Lower leg skin (tissue), 4 donors: ENCODE data around the gene EXOC8. TPM values are rescaled to one million over a fixed set of nuclear protein-coding genes. Genes with fewer than 3 reads are reported as not detected.
A peak's percentile ranks its signal among the peaks of the same experiment; 100 is the strongest.

Experiments
- DNase-seq, 2 donors: peaks; one replicate each; pipeline ENCODE4 v3.0.0-alpha.2; 2019; ENCODE audit warnings: low spot score in 2 of 2
- H3K4me3 ChIP-seq: fragments of 200-600 bp; sonication (generic); 2 replicates; pipeline ENCODE4 v1.5.1; 2017; ENCODE audit warnings: mild to moderate bottlenecking, low read depth; ENCODE audit not compliant: poor library complexity, severe bottlenecking
- CTCF ChIP-seq, 3 donors: fragments of 450-650 bp; IDR thresholded peaks; one replicate each; pipeline ENCODE4 v1.5.1; 2016; ENCODE audit warnings: antibody characterized with exemption in 3 of 3, mild to moderate bottlenecking in 3 of 3, moderate library complexity in 2 of 3
- POLR2A ChIP-seq, 2 donors: fragments of 450-650 bp; IDR thresholded peaks; one replicate each; pipeline ENCODE4 v1.6.1; 2016 to 2017; ENCODE audit warnings: antibody characterized with exemption in 2 of 2, mild to moderate bottlenecking in 1 of 2, moderate library complexity in 1 of 2
- WGBS, 2 donors: methylation state at CpG; one replicate each; pipeline ENCODE4 v1.1.5; 2018; 5-methylcytosine and 5-hydroxymethylcytosine counted together
- intact Hi-C: fragments of 100-400 bp; cut with DNase I; formaldehyde crosslinking; loops from one replicate; pipeline ENCODE4 v1.15.0; 2023; ENCODE audit warnings: low total_unique reads
- total RNA-seq, 4 donors: library from RNA; depleted of rRNA; stranded (reverse); fragments of >200 nt; gene quantifications; one replicate each; pipeline ENCODE4 v1.1.0, GENCODE V29; 2016

Gene EXOC8
- total RNA-seq, 4 donors from 2014 or later = 19.7 to 23.2 (median 22.2) TPM

- DNase-seq = no peak
- no peak overlapping the region for H3K4me3 ChIP-seq
- intact Hi-C loops = no loop called here
- TF ChIP-seq POLR2A (IDR thresholded peaks at IDR 0.05) (no peak), CTCF (IDR thresholded peaks at IDR 0.05) (no peak)
Measured at GRCh38 chr1:231372501-231372900, 34.8 kb upstream of the EXOC8 start.

GRCh38 chr1:231369282-231369681 lies 31.6 kb upstream of the EXOC8 start:
- 73 to 78% methylated on average over 3 of the region's 3 CpGs for WGBS, 2 donors
- no peak for TF ChIP-seq CTCF (IDR thresholded peaks at IDR 0.05)
- TF ChIP-seq POLR2A (IDR thresholded peaks at IDR 0.05) = no peak
- intact Hi-C loops = no loop called here
- no peak overlapping the region for H3K4me3 ChIP-seq
- DNase-seq = no peak

- DNase-seq = no peak
- intact Hi-C loops = no loop called here
- H3K4me3 ChIP-seq = no peak overlapping the region
- WGBS, 2 donors = 90 to 93% methylated on average over 5 of the region's 5 CpGs
- TF ChIP-seq POLR2A (IDR thresholded peaks at IDR 0.05) (no peak), CTCF (IDR thresholded peaks at IDR 0.05) (no peak)
Measured at GRCh38 chr1:231364192-231364591, 26.5 kb upstream of the EXOC8 start.

GRCh38 chr1:231363624-231364023 lies 26.0 kb upstream of the EXOC8 start:
- DNase-seq = no peak
- intact Hi-C loops = no loop called here
- WGBS, 2 donors = 85 to 89% methylated on average over 1 of the region's 1 CpG

GRCh38 chr1:231362325-231362724 lies 24.7 kb upstream of the EXOC8 start:
- DNase-seq = no peak
- no peak for TF ChIP-seq POLR2A (IDR thresholded peaks at IDR 0.05)
- TF ChIP-seq CTCF (IDR thresholded peaks at IDR 0.05) = no peak
- intact Hi-C loops = no loop called here
- H3K4me3 ChIP-seq = no peak overlapping the region
- WGBS, 2 donors = 89 to 95% methylated on average over 1 of the region's 1 CpG

More at GRCh38 chr1:231363624-231364023, 26.0 kb upstream of the EXOC8 start:
- no peak overlapping the region for H3K4me3 ChIP-seq
- no peak for TF ChIP-seq POLR2A (IDR thresholded peaks at IDR 0.05)
- TF ChIP-seq CTCF (IDR thresholded peaks at IDR 0.05) = no peak

GRCh38 chr1:231359113-231359512 lies 21.5 kb upstream of the EXOC8 start:
- peak in 1 of 2 donors; percentile 67 for DNase-seq
- TF ChIP-seq CTCF (IDR thresholded peaks at IDR 0.05) (no peak), POLR2A (IDR thresholded peaks at IDR 0.05) (no peak)
- no peak overlapping the region for H3K4me3 ChIP-seq
- intact Hi-C loops = loop anchor here (5.0 kb wide), 1 partner anchor 233 kb away; no protein-coding TSS in a partner anchor
- WGBS, 2 donors = 47 to 55% methylated on average over 6 of the region's 6 CpGs
